Panc1 (cell line): Measurements from ENCODE around the gene ENTPD8.
"Not testable (repeated sequence)": the region's sequence is repeated elsewhere in the genome, so short reads cannot be mapped to it uniquely, and the experiment has no call there.

Source experiments
- CTCF ChIP-seq: fragments of 450-650 bp; IDR thresholded peaks from 2 replicates; pipeline ENCODE4 v1.5.1; 2017; ENCODE audit warnings: mild to moderate bottlenecking
- TCF7L2 ChIP-seq: IDR thresholded peaks from 2 replicates; pipeline ENCODE4 v1.6.1; 2011; ENCODE audit warnings: mild to moderate bottlenecking, low read depth, low read length, inconsistent platforms

- TF ChIP-seq CTCF, TCF7L2: not testable (repeated sequence)
These were observed 30.8 kb downstream of the ENTPD8 start for GRCh38 chr9:137410236-137410890.
